HG02642 (cell line): Measurements from ENCODE around the gene SUGCT.

Experiments used
- ATAC-seq: cut with Tn5 transposase; IDR thresholded peaks from one replicate; pipeline ENCODE4 v1.9.1; 2021; ENCODE audit warnings: mild to moderate bottlenecking; ENCODE audit not compliant: unreplicated experiment, poor library complexity

SUGCT gene

GRCh38 chr7:40793132-40793531 lies 658.3 kb downstream of the SUGCT start:
- ATAC-seq, result no peak

GRCh38 chr7:40795607-40796006 lies 660.8 kb downstream of the SUGCT start:
- no peak for ATAC-seq

GRCh38 chr7:40796723-40797122 lies 661.9 kb downstream of the SUGCT start:
- no peak for ATAC-seq

GRCh38 chr7:40798613-40799012 lies 663.8 kb downstream of the SUGCT start:
- ATAC-seq, result no peak

GRCh38 chr7:40799493-40800403 lies 664.9 kb downstream of the SUGCT start:
- no peak for ATAC-seq

- ATAC-seq, result no peak
Measured at GRCh38 chr7:40800771-40801170, 666.0 kb downstream of the SUGCT start.

GRCh38 chr7:40802497-40802896 lies 667.7 kb downstream of the SUGCT start:
- no peak for ATAC-seq

GRCh38 chr7:40804477-40805215 lies 669.8 kb downstream of the SUGCT start:
- no peak for ATAC-seq

GRCh38 chr7:40805361-40805760 lies 670.6 kb downstream of the SUGCT start:
- no peak for ATAC-seq

- no peak for ATAC-seq
Measured at GRCh38 chr7:40808378-40808942, 673.7 kb downstream of the SUGCT start.

GRCh38 chr7:40810274-40810673 lies 675.5 kb downstream of the SUGCT start:
- no peak for ATAC-seq

GRCh38 chr7:40811666-40812065 lies 676.9 kb downstream of the SUGCT start:
- ATAC-seq, result no peak

GRCh38 chr7:40815022-40815421 lies 680.2 kb downstream of the SUGCT start:
- no peak for ATAC-seq

GRCh38 chr7:40815512-40815911 lies 680.7 kb downstream of the SUGCT start:
- ATAC-seq, result no peak

GRCh38 chr7:40822861-40823260 lies 688.1 kb downstream of the SUGCT start:
- no peak for ATAC-seq

- ATAC-seq, result no peak
Measured at GRCh38 chr7:40824461-40824860, 689.7 kb downstream of the SUGCT start.

GRCh38 chr7:40826411-40827221 lies 691.8 kb downstream of the SUGCT start:
- no peak for ATAC-seq

GRCh38 chr7:40827222-40828085 lies 692.6 kb downstream of the SUGCT start:
- ATAC-seq, result no peak
